ENCODE results near the gene FBXL16.

DNA sequence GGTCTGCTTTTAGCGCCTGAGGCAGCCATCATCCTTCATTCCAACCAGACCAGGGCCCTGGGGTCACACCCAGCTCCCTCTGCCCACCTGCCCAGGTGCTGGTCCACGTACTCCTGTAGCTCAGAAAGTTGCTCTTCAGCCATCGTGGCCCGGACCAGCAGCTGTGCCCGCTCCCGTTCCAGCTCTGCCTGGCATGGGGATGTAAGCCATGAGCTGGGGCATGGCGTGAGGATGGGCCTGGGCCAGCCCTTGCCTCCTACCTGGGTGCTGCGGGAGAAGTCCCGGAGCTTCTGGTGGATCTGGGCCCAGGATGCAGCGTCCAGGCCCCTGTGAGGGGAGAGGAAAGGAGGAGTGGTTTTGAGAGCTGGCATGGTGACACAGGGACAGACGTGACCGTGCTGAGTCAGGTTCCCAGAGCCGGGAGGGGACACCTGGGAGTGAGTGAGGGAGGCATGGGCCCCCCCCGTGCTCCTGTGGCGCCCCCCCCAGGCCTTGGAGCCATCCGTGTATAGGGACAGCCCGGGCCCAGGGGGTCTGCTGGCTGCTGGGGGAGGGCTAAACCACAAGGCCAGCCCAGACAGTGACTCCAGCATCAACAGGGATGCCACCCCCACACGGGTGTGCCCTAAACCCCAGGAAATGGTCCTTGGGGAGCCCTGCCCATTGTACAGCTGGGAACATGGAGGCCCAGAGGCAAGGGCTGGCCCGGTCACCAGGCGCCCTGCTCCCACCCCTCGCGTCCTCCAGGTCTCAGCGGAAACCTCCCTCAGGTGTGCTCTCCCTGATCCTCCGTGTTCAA is 17.4 kb upstream of the FBXL16 start:
- TF ChIP-seq, protein P1, sequence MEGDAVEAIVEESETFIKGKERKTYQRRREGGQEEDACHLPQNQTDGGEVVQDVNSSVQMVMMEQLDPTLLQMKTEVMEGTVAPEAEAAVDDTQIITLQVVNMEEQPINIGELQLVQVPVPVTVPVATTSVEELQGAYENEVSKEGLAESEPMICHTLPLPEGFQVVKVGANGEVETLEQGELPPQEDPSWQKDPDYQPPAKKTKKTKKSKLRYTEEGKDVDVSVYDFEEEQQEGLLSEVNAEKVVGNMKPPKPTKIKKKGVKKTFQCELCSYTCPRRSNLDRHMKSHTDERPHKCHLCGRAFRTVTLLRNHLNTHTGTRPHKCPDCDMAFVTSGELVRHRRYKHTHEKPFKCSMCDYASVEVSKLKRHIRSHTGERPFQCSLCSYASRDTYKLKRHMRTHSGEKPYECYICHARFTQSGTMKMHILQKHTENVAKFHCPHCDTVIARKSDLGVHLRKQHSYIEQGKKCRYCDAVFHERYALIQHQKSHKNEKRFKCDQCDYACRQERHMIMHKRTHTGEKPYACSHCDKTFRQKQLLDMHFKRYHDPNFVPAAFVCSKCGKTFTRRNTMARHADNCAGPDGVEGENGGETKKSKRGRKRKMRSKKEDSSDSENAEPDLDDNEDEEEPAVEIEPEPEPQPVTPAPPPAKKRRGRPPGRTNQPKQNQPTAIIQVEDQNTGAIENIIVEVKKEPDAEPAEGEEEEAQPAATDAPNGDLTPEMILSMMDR (conservative IDR thresholded peaks at IDR 0.05; ENCODE audit: low read length): no peak
- no peak for TF ChIP-seq EZH2phosphoT487 (IDR thresholded peaks at IDR 0.05; ENCODE audit: borderline replicate concordance)

Measured in Loucy (cell line).